CD14-positive monocyte (primary cell): Measurements from ENCODE around the gene GSE1. TPM values are rescaled to one million over a fixed set of nuclear protein-coding genes. Genes with fewer than 3 reads are reported as not detected.

ENCODE experiments used
- DNase-seq, 3 donors: peaks; one replicate each; pipeline ENCODE4 v3.0.0-alpha.2; 2011 to 2022
- H2AFZ ChIP-seq: 2 replicates; pipeline ENCODE4 v1.6.0; 2012; ENCODE audit warnings: mild to moderate bottlenecking, low read depth, low read length, inconsistent platforms; ENCODE audit not compliant: insufficient read depth, poor library complexity, severe bottlenecking
- H3K27ac ChIP-seq, 2 donors: 1 replicate in 1 of 2; 2 replicates in 1 of 2; pipeline ENCODE4 v1.5.1; 2012 to 2013; ENCODE audit warnings: low read length in 2 of 2, control low read depth in 1 of 2, inconsistent platforms in 1 of 2, low read depth in 1 of 2, mild to moderate bottlenecking in 1 of 2
- H3K27me3 ChIP-seq, 2 donors: one replicate each; pipeline versions ENCODE4 v1.6.0 to v1.6.1; 2011 to 2013; ENCODE audit warnings: low read length in 2 of 2; ENCODE audit not compliant: control insufficient read depth in 2 of 2, insufficient read depth in 2 of 2
- H3K36me3 ChIP-seq, 2 donors: replicated peaks in 1 of 2; 1 replicate in 1 of 2; 2 replicates in 1 of 2; pipeline versions ENCODE4 v1.5.1 to v1.6.1; 2012 to 2013; ENCODE audit warnings: low read length in 2 of 2, control low read depth in 1 of 2, inconsistent platforms in 1 of 2, mild to moderate bottlenecking in 1 of 2; ENCODE audit not compliant: insufficient read depth in 2 of 2, control insufficient read depth in 1 of 2
- H3K4me1 ChIP-seq, 2 donors: 1 replicate in 1 of 2; 2 replicates in 1 of 2; pipeline versions ENCODE4 v1.5.1 to v1.6.1; 2012 to 2013; ENCODE audit warnings: low read length in 2 of 2, control low read depth in 1 of 2, inconsistent platforms in 1 of 2, mild to moderate bottlenecking in 1 of 2, moderate library complexity in 1 of 2; ENCODE audit not compliant: insufficient read depth in 2 of 2, control insufficient read depth in 1 of 2
- H3K4me2 ChIP-seq: replicated peaks from 2 replicates; pipeline ENCODE3; 2012; ENCODE audit warnings: low read length, moderate library complexity, mild to moderate bottlenecking; ENCODE audit not compliant: poor library complexity, severe bottlenecking; ENCODE audit errors: extremely low read depth
- H3K4me3 ChIP-seq, 3 experiments: fragments of 200-600 bp in 1 of 3; sonication (generic) in 1 of 3; replicated peaks in 1 of 3; 1 replicate in 2 of 3; 2 replicates in 1 of 3; pipeline ENCODE4 v1.5.1; 2011 to 2013; ENCODE audit warnings: low read length in 3 of 3, mild to moderate bottlenecking in 3 of 3, control low read depth in 2 of 3, low read depth in 2 of 3, inconsistent platforms in 1 of 3, moderate library complexity in 1 of 3
- H3K79me2 ChIP-seq: 2 replicates; pipeline ENCODE4 v1.6.0; 2012; ENCODE audit warnings: mild to moderate bottlenecking, control low read depth, inconsistent platforms, low read length, moderate library complexity; ENCODE audit not compliant: insufficient read depth
- H3K9ac ChIP-seq: 2 replicates; pipeline ENCODE4 v1.6.0; 2017; ENCODE audit warnings: low read length, mild to moderate bottlenecking; ENCODE audit not compliant: insufficient read depth, poor library complexity, severe bottlenecking
- H3K9me3 ChIP-seq, 2 donors: replicated peaks in 1 of 2; 1 replicate in 1 of 2; 2 replicates in 1 of 2; pipeline versions ENCODE4 v1.5.1 to v1.6.1; 2012 to 2013; ENCODE audit warnings: low read length in 2 of 2, control low read depth in 1 of 2; ENCODE audit not compliant: control insufficient read depth in 1 of 2, insufficient read depth in 1 of 2
- H4K20me1 ChIP-seq: 2 replicates; pipeline ENCODE4 v1.6.0; 2012; ENCODE audit warnings: mild to moderate bottlenecking, low read length, control low read depth, moderate library complexity; ENCODE audit not compliant: insufficient read depth
- H3K27ac Mint-ChIP-seq, 7 donors: one replicate each; pipeline ENCODE4 v1.8.0; 2020; ENCODE audit warnings: mild to moderate bottlenecking in 7 of 7, mixed read lengths in 7 of 7, moderate library complexity in 6 of 7, inconsistent platforms in 2 of 7
- H3K27me3 Mint-ChIP-seq, 3 donors: one replicate each; pipeline ENCODE4 v1.8.0; 2021 to 2022; ENCODE audit warnings: low read depth in 3 of 3, mild to moderate bottlenecking in 3 of 3, mixed read lengths in 3 of 3, moderate library complexity in 3 of 3, inconsistent platforms in 1 of 3
- H3K36me3 Mint-ChIP-seq, 2 donors: one replicate each; pipeline ENCODE4 v1.8.0; 2020; ENCODE audit warnings: mixed read lengths in 2 of 2, inconsistent platforms in 1 of 2, mild to moderate bottlenecking in 1 of 2
- H3K4me1 Mint-ChIP-seq: one replicate; pipeline ENCODE4 v1.8.0; 2020; ENCODE audit warnings: mild to moderate bottlenecking, mixed read lengths
- H3K4me3 Mint-ChIP-seq, 2 donors: one replicate each; pipeline ENCODE4 v1.8.0; 2020; ENCODE audit warnings: mild to moderate bottlenecking in 2 of 2, mixed read lengths in 2 of 2, moderate library complexity in 1 of 2
- H3K9me3 Mint-ChIP-seq, 7 donors: one replicate each; pipeline ENCODE4 v1.8.0; 2020 to 2022; ENCODE audit warnings: mixed read lengths in 7 of 7, mild to moderate bottlenecking in 6 of 7, moderate library complexity in 6 of 7, inconsistent platforms in 2 of 7
- WGBS: methylation state at CpG from one replicate; pipeline ENCODE4 v1.1.5; 2013; ENCODE audit warnings: missing lambda C conversion rate; ENCODE audit not compliant: insufficient coverage; 5-methylcytosine and 5-hydroxymethylcytosine counted together
- intact Hi-C, 2 donors: fragments of 100-400 bp; cut with micrococcal nuclease; formaldehyde crosslinking; loops; one replicate each; pipeline versions ENCODE4 v1.15.0 to v1.15.1; 2023
- polyA plus RNA-seq, 3 donors: library from polyadenylated mRNA; depleted of rRNA in 1 of 3; unstranded in 2 of 3; stranded (reverse) in 1 of 3; fragments of 300-500 nt in 2 of 3; fragments of >200 nt in 1 of 3; fragmentation: Illumina TruSeq in 2 of 3; gene quantifications; 1 replicate in 2 of 3; 2 replicates in 1 of 3; pipeline ENCODE4 v1.2.3, GENCODE V29; 2012 to 2021
- TF ChIP-seq, protein P1 (sequence below): fragments of 200-600 bp; IDR thresholded peaks from one replicate; pipeline ENCODE4 v1.8.0; 2022; ENCODE audit warnings: antibody characterized with exemption, mild to moderate bottlenecking

GSE1 gene
- polyA plus RNA-seq, 3 donors: 0.67 to 38.9 (median 0.86) TPM

DNA sequence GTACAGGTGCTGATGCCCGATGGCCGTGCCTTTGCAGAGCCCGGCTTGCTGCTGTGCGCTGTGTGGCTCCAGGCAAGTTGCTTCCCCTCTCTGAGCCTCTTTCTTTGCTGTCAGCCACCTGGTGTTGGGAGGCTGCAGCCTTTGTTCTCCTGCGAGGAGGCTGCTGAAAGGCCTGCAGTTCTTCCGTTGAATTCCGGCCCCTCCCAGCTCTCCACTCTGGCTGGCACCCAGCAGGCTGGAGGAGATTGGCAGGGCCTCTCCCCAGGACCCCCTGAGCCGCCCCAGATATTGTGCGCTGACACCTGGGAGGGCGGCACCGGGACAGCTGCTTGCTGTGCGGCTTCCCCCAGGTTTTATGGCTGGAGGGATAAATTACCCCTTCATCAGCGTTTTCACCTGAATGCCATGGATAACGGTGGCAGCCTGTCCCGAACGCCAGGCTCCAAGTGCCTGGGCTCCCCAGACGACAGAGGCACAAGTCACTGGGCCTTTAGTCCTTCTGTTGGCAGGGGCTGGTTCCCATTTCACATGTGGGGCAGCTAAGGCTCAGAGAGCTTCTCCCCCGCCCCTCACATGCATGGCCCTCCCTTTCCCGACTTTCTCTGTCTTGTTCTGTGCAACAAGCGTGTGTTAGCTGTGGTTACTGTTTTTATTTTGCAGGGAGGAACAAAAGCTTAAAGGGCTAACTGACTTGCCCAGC, 35.1 kb upstream of the GSE1 start:
- no peak overlapping the region for H2AFZ ChIP-seq
- peaks cover 26 to 43% of the 10 kb centered on the region in 2 donors for H3K4me1 ChIP-seq
- no peak for DNase-seq
- no peaks in the 10 kb centered on the region for H3K9me3 ChIP-seq
- H3K36me3 Mint-ChIP-seq: peaks cover 17 to 36% of the 10 kb centered on the region in 2 donors
- H3K4me3 Mint-ChIP-seq: no peak overlapping the region
- whole genome bisulfite sequencing: 95% methylated on average over 17 of the region's 20 CpGs
- no peaks in the 10 kb centered on the region for H3K27me3 ChIP-seq
- peaks cover 0 to 3% (median 1%) of the 10 kb centered on the region in 3 donors for H3K27me3 Mint-ChIP-seq
- no peak overlapping the region for H3K9ac ChIP-seq
- no peaks in the 10 kb centered on the region for H3K9me3 Mint-ChIP-seq
- H3K79me2 ChIP-seq: peaks cover 100% of the 10 kb centered on the region
- H3K4me2 ChIP-seq: no peak overlapping the region
- TF ChIP-seq, protein P1, sequence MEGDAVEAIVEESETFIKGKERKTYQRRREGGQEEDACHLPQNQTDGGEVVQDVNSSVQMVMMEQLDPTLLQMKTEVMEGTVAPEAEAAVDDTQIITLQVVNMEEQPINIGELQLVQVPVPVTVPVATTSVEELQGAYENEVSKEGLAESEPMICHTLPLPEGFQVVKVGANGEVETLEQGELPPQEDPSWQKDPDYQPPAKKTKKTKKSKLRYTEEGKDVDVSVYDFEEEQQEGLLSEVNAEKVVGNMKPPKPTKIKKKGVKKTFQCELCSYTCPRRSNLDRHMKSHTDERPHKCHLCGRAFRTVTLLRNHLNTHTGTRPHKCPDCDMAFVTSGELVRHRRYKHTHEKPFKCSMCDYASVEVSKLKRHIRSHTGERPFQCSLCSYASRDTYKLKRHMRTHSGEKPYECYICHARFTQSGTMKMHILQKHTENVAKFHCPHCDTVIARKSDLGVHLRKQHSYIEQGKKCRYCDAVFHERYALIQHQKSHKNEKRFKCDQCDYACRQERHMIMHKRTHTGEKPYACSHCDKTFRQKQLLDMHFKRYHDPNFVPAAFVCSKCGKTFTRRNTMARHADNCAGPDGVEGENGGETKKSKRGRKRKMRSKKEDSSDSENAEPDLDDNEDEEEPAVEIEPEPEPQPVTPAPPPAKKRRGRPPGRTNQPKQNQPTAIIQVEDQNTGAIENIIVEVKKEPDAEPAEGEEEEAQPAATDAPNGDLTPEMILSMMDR: no peak
- no peak overlapping the region for H3K27ac ChIP-seq
- peaks cover 100% of the 10 kb centered on the region for H4K20me1 ChIP-seq
- peaks cover 66% of the 10 kb centered on the region for H3K4me1 Mint-ChIP-seq
- H3K4me3 ChIP-seq: no peak overlapping the region
- no peaks in the 10 kb centered on the region for H3K36me3 ChIP-seq
- intact Hi-C loops: no loop called here
- no peak overlapping the region for H3K27ac Mint-ChIP-seq

DNA sequence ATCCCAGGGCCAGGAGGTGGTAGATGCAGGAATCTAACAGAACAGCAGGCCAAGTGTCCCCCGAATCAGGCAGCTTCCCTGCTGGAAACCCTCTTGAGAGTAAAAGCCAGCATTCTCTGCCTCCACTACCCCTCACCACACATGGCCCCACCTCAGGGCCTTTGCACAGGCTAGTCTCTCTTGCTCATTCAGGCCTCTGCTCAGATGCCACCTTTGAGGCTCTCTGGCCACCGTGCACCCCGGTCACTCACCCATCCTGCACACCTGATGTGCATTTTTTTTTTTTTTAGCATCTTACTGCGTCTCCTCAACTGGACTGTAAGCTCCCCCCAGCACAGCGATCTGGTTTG, 34.5 kb upstream of the GSE1 start:
- H3K27ac ChIP-seq: no peak overlapping the region
- H3K79me2 ChIP-seq: peaks cover 100% of the 10 kb centered on the region
- WGBS: 100% methylated on average over 1 of the region's 5 CpGs
- H3K36me3 ChIP-seq: peaks cover 0 to 3% of the 10 kb centered on the region in 2 donors
- no peak overlapping the region for H3K4me3 ChIP-seq
- H3K4me2 ChIP-seq: no peak overlapping the region
- H3K9me3 ChIP-seq: no peaks in the 10 kb centered on the region
- no peaks in the 10 kb centered on the region for H3K27me3 ChIP-seq
- H3K27ac Mint-ChIP-seq: no peak overlapping the region
- peaks cover 64% of the 10 kb centered on the region for H3K4me1 Mint-ChIP-seq
- DNase-seq: no peak
- H3K27me3 Mint-ChIP-seq: peaks cover 0 to 1% (median 0%) of the 10 kb centered on the region in 3 donors
- peaks cover 100% of the 10 kb centered on the region for H4K20me1 ChIP-seq
- TF ChIP-seq, protein P1: no peak
- no peak overlapping the region for H3K9ac ChIP-seq
- peaks cover 16 to 36% of the 10 kb centered on the region in 2 donors for H3K36me3 Mint-ChIP-seq
- peaks cover 20 to 37% of the 10 kb centered on the region in 2 donors for H3K4me1 ChIP-seq
- H3K4me3 Mint-ChIP-seq: no peak overlapping the region
- no peaks in the 10 kb centered on the region for H3K9me3 Mint-ChIP-seq
- H2AFZ ChIP-seq: no peak overlapping the region
- intact Hi-C loops: no loop called here
